OCI-LY3 (cell line): Measurements from ENCODE around the gene ESRRB.

ENCODE experiments used
- CTCF ChIP-seq: fragments of 200-600, 300-600 bp; sonication (generic); IDR thresholded peaks from 2 replicates; pipeline ENCODE4 v1.5.1; 2014; ENCODE audit warnings: antibody characterized with exemption, low read length, low read depth
- EZH2phosphoT487 ChIP-seq: fragments of 200-600 bp; shearing (Covaris generic); IDR thresholded peaks from 2 replicates; pipeline ENCODE4 v1.6.1; 2018; ENCODE audit warnings: antibody characterized with exemption, mixed run types, low read depth

GRCh38 chr14:76499399-76499798 is 123.5 kb downstream of the ESRRB start:
- no peak for TF ChIP-seq CTCF
- TF ChIP-seq EZH2phosphoT487, result no peak
